GM12864 (cell line): ENCODE results near the gene MSH6.
A peak's percentile ranks its signal among the peaks of the same experiment; 100 is the strongest.

ENCODE experiments used
- DNase-seq: peaks from one replicate; pipeline ENCODE4 v3.0.0-alpha.2; 2011; ENCODE audit warnings: low read depth
- H3K4me3 ChIP-seq: 2 replicates; pipeline ENCODE4 v1.5.1; 2011; ENCODE audit warnings: mild to moderate bottlenecking, low read depth, low read length, control low read depth
- TF ChIP-seq, protein P1 (sequence below): IDR thresholded peaks from 2 replicates; pipeline ENCODE4 v1.5.1; 2011; ENCODE audit warnings: low read depth, mild to moderate bottlenecking, moderate library complexity, low read length, control low read depth, inconsistent platforms; ENCODE audit errors: missing control alignments

The MSH6 gene

DNA sequence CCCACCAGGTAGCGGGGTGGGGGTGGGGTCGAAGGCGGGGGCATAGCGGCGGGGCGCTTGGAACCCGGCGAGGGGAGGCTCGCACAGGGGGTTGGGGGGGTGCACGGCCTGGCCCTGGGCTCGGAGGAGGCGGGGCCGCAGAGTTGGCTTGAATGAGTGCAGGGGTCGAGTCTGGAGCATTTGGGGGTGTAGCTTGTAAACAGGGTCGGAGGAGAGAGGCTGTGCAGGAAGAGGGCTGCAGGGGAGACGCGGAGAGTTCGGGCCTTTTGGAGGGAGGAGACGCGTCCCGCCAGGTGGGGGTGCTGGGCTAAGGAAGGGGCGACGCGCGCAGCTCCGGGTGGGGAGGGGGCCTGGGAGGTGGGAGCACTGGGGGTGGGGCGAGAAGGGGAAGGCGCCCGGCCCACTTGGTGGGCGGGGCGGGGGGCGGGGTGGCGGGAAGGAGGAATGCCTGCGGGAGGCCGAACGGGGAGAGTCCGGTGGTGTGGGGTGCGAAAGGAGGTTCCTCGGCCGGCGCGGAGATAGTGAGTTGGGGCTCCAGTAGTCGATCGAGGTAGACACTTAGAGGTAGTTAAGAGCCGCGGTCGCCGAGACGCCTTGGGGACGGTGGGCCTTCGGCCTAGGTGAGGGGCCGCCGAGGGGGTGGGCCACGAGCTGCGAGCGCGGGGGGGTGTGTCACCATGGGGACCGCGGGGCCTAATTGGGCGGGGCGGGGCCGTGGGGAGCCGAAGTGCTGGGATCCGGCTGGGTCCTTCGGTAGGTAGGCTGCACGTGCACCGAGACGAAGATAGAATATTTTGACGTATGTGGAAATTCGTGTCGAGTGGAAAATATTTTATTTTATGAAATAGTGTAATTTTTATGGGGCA, 774 bp downstream of the MSH6 start:
- TF ChIP-seq, protein P1, sequence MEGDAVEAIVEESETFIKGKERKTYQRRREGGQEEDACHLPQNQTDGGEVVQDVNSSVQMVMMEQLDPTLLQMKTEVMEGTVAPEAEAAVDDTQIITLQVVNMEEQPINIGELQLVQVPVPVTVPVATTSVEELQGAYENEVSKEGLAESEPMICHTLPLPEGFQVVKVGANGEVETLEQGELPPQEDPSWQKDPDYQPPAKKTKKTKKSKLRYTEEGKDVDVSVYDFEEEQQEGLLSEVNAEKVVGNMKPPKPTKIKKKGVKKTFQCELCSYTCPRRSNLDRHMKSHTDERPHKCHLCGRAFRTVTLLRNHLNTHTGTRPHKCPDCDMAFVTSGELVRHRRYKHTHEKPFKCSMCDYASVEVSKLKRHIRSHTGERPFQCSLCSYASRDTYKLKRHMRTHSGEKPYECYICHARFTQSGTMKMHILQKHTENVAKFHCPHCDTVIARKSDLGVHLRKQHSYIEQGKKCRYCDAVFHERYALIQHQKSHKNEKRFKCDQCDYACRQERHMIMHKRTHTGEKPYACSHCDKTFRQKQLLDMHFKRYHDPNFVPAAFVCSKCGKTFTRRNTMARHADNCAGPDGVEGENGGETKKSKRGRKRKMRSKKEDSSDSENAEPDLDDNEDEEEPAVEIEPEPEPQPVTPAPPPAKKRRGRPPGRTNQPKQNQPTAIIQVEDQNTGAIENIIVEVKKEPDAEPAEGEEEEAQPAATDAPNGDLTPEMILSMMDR = no peak
- peak overlapping the region; percentile 98 for H3K4me3 ChIP-seq
- peak; percentile 36 for DNase-seq

- TF ChIP-seq, protein P1 = no peak
- peak overlapping the region; percentile 98 for H3K4me3 ChIP-seq
- no peak for DNase-seq
These were observed 1.5 kb downstream of the MSH6 start for GRCh38 chr2:47784352-47784851.

DNA sequence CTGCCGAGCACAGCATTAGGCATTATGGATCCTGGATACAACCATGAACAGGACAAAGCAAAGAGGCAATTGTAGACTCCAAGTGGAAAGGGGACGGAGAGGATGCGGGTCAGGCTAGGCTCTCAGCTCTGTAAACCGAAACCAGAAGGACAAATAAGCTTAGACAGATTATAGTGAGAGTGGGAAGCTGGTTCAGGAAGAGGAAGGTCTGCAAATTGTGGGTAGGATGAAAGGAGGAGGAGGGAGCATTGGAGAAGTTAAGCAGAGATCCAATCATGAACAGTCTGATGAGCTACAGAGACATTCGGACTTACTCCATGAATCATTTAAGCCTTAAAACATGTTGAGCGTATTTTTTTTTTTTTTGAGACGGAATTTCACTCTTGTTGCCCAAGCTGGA, 3.0 kb downstream of the MSH6 start:
- no peak for DNase-seq
- no peak overlapping the region for H3K4me3 ChIP-seq
- TF ChIP-seq, protein P1 = no peak

DNA sequence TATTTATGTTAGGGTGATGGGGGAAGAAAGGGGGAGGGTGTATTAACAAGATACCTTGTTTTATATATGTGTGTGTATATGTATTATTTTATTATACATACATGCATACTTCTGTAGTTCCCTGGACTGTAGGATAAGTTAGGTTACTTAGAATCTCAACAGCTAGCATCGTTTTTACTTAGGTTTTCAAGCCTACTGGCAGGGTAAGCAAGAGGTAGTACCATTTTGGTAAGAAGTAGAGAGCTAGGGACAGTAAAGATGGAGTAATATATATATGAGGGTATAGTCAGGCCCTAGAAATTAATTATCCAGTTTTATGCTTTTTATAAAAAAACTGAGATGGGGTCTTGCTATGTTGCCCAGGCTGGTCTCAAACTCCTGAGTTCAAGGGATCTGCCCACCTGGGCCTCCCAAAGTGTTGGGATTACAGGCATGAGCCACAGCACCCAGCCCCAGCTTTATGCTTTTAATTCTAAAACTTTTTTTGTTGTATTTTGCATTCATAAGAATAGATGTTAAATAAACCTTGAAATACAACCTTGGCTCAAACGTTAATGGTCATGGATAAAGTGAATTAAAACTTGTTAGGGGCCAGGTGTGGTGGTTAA, 13.2 kb downstream of the MSH6 start:
- TF ChIP-seq, protein P1 = no peak
- no peak for DNase-seq
- H3K4me3 ChIP-seq = no peak overlapping the region

GRCh38 chr2:47798631-47799030, 15.7 kb downstream of the MSH6 start:
- no peak for DNase-seq
- TF ChIP-seq, protein P1 = no peak
- H3K4me3 ChIP-seq = no peak overlapping the region

GRCh38 chr2:47799031-47799609, 16.2 kb downstream of the MSH6 start:
- TF ChIP-seq, protein P1 = no peak
- DNase-seq = no peak
- H3K4me3 ChIP-seq = no peak overlapping the region
